ENCODE results near the gene CLPX. TPM values are rescaled to one million over a fixed set of nuclear protein-coding genes. Genes with fewer than 3 reads are reported as not detected.
"Not testable (repeated sequence)": the region's sequence is repeated elsewhere in the genome, so short reads cannot be mapped to it uniquely, and the experiment has no call there.

CLPX gene
- 10 to 100 TPM; 13.2 to 45.9 (median 18.4) TPM for polyA plus RNA-seq
- long read RNA-seq, donor 1 = 0 reads
- long read RNA-seq, donor 2, full-length matches to known transcripts = 2 of 2 reads
- long read RNA-seq, donor 2, partial matches to known transcripts = 0 of 2 reads
- long read RNA-seq, donor 2, other reads (novel, unspliced or antisense) = 0 of 2 reads
- long read RNA-seq, donor 3, full-length matches to known transcripts = 3 of 11 reads
- long read RNA-seq, donor 3, partial matches to known transcripts = 8 of 11 reads
- long read RNA-seq, donor 3, other reads (novel, unspliced or antisense) = 0 of 11 reads
- long read RNA-seq, donor 4 = 0 reads
- long read RNA-seq, donor 5 = 0 reads
- long read RNA-seq, donor 6, full-length matches to known transcripts = 4 of 10 reads
- long read RNA-seq, donor 6, partial matches to known transcripts = 6 of 10 reads
- long read RNA-seq, donor 6, other reads (novel, unspliced or antisense) = 0 of 10 reads
- long read RNA-seq, donor 7, full-length matches to known transcripts = 8 of 14 reads
- long read RNA-seq, donor 7, partial matches to known transcripts = 6 of 14 reads
- long read RNA-seq, donor 7, other reads (novel, unspliced or antisense) = 0 of 14 reads
- long read RNA-seq, donor 8 = 0 reads
- long read RNA-seq, donor 9 = 0 reads
- long read RNA-seq, donor 10, full-length matches to known transcripts = 4 of 9 reads
- long read RNA-seq, donor 10, partial matches to known transcripts = 5 of 9 reads
- long read RNA-seq, donor 10, other reads (novel, unspliced or antisense) = 0 of 9 reads

DNA sequence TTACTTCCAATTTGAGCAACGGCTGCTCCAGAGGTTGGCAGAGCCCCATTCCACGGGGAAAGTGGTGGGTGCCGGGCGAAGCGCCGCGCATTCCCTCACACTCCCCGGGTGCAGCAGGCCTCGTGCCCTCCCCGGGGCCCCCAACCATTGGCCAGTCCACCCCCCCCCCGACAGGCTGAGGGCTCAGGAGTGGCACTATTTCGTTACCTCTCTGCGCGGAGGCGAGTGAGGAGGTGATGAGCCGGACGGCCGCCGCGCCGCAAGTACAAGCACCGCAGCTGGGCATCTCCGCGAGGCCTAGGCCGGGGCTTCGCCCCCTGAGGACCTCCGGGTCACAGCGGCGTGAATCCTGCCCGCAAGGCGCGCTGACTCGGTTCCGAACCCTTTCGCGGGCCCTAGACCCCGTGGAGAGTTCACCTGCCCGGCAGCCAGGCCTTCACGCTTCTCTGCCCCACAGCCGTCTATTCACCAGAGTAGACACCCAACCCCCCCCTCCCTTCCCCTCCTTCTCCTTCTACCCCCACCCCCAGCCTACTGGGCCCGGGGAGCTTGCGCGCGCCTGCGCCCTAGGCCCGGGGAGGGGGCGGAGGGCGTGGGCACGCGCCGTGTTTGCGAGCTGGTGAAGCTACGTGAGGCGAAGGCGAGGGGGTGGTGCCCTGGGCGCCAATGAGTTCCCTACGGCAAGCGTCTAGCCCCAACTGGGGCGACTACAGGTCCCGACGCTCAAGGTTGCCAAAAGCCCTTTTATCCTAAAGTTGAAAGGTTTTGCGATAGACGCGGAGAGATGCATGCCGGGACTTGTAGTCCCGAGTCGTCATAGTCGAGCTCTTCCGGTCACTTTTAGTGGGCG lies at the start of gene CLPX:
Gene CLPX, minus strand, starts transcription at position 475 of the 850 bp plus-strand sequence. Its CDS starts 189 bp downstream, at position 286.
- peak within 1 kb of the TSS; percentile 80 to 95 (median 95) for H3K4me3 ChIP-seq (ENCODE audit: low read depth in 1 of 3, low read length in 3 of 3)
- peak within 1 kb of the TSS; percentile 95 to 98 (median 95) for H3K27ac ChIP-seq (ENCODE audit: low read depth in 1 of 3, low read length in 2 of 3)
- WGBS, 3 donors = 0 to 1% (median 0%) methylated on average over 53 to 70 of the region's 70 CpGs
- peaks cover 0 to 5% (median 1%) of the 10 kb centered on the region in 3 donors for H3K36me3 ChIP-seq (ENCODE audit: control insufficient read depth in 3 of 3, insufficient read depth in 2 of 3, low read depth in 1 of 3, low read length in 3 of 3)
- H3K4me1 ChIP-seq (ENCODE audit: control insufficient read depth in 3 of 3, insufficient read depth in 2 of 3, low read depth in 1 of 3, low read length in 2 of 3) = peaks cover 0 to 5% (median 2%) of the 10 kb centered on the region in 3 donors
- DNase-seq (peak; percentile 96 to 97), FAIRE-seq (no peak)
- H3K9me3 ChIP-seq (ENCODE audit: control insufficient read depth in 2 of 2, insufficient read depth in 1 of 2, low read depth in 1 of 2, low read length in 1 of 2) = no peaks in the 10 kb centered on the region
- no peaks in the 10 kb centered on the region for H3K27me3 ChIP-seq (ENCODE audit: control insufficient read depth in 3 of 3, insufficient read depth in 3 of 3, low read length in 3 of 3)

DNA sequence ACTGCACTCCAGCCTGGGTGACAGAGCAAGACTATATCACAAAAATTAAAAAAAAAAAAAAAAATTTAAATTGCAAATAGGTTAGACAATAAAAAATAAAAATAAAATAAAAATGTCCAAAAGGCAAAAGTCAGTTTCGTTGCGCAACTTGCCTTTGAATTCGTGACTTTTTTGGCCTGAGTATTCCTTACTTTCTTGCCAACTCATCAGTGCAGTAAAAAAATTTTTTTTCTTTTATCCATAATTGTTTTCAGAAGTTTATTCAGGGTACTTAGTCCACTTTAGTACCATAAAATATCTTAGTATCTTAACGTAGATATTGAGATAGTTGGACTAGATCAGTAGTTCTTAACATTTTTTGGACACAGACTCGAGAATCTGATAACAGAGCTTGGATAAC lies 48.6 kb upstream of the CLPX start:
- Histone ChIP-seq H3K36me3 (ENCODE audit: control insufficient read depth in 3 of 3, insufficient read depth in 2 of 3, low read depth in 1 of 3, low read length in 3 of 3) (no peaks in the 10 kb centered on the region), H3K9me3 (ENCODE audit: control insufficient read depth in 2 of 2, insufficient read depth in 1 of 2, low read depth in 1 of 2, low read length in 1 of 2) (no peaks in the 10 kb centered on the region), H3K27ac (ENCODE audit: low read depth in 1 of 3, low read length in 2 of 3) (no peak overlapping the region), H3K27me3 (ENCODE audit: control insufficient read depth in 3 of 3, insufficient read depth in 3 of 3, low read length in 3 of 3) (no peaks in the 10 kb centered on the region), H3K4me3 (ENCODE audit: low read depth in 1 of 3, low read length in 3 of 3) (no peak overlapping the region), H3K4me1 (ENCODE audit: control insufficient read depth in 3 of 3, insufficient read depth in 2 of 3, low read depth in 1 of 3, low read length in 2 of 3) (peaks cover 0 to 16% (median 0%) of the 10 kb centered on the region in 3 donors)
- FAIRE-seq (no peak), DNase-seq (peak in 1 of 2 donors; percentile 5)
- WGBS, 3 donors = 69 to 90% (median 80%) methylated on average over 5 of the region's 5 CpGs

DNA sequence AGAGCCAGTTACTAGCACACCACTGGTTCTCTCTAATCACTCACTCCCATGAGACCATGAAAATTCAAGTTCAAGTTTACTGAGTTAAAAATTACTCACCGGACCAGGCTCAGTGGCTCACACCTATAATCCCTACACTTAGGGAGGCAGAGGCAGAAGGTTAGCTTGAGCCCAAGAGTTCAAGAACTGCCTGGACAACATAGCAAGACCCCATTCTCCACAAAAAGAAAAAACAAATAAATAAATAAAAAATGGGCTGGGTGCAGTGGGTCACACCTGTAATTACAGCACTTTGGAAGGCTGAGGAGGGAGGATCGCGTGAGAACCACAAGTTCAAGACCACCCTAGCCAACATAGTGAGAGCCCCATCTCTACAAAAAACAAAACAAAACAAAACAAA lies 47.4 kb upstream of the CLPX start:
- WGBS, 3 donors = 79 to 97% (median 95%) methylated on average over 3 of the region's 3 CpGs
- H3K9me3 ChIP-seq (ENCODE audit: control insufficient read depth in 2 of 2, insufficient read depth in 1 of 2, low read depth in 1 of 2, low read length in 1 of 2) = no peaks in the 10 kb centered on the region
- H3K36me3 ChIP-seq (ENCODE audit: control insufficient read depth in 3 of 3, insufficient read depth in 2 of 3, low read depth in 1 of 3, low read length in 3 of 3) = no peaks in the 10 kb centered on the region
- no peak overlapping the region for H3K4me3 ChIP-seq (ENCODE audit: low read depth in 1 of 3, low read length in 3 of 3)
- no peak overlapping the region for H3K27ac ChIP-seq (ENCODE audit: low read depth in 1 of 3, low read length in 2 of 3)
- FAIRE-seq (no peak), DNase-seq (no peak)
- no peaks in the 10 kb centered on the region for H3K27me3 ChIP-seq (ENCODE audit: control insufficient read depth in 3 of 3, insufficient read depth in 3 of 3, low read length in 3 of 3)
- peaks cover 0 to 13% (median 0%) of the 10 kb centered on the region in 3 donors for H3K4me1 ChIP-seq (ENCODE audit: control insufficient read depth in 3 of 3, insufficient read depth in 2 of 3, low read depth in 1 of 3, low read length in 2 of 3)

DNA sequence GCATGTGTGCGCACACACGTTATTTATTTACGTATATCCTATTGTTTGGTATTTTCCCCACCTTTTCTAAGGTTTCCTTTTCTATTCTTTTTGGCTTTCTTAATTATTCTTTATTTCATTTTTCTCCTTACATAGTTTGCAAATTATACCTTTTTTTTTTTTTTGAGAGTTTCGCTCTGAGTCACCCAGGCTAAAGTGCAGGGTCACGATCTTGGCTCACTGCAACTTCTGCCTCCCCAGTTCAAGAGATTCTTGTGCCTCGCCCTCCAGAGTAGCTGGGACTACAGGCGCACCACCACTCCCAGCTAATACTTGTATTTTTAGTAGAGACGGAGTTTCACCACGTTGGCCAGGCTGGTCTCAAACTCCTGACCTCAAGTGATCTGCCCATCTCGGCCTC lies 46.2 kb upstream of the CLPX start:
- Histone ChIP-seq H3K27me3 (ENCODE audit: control insufficient read depth in 3 of 3, insufficient read depth in 3 of 3, low read length in 3 of 3) (no peaks in the 10 kb centered on the region), H3K4me3 (ENCODE audit: low read depth in 1 of 3, low read length in 3 of 3) (no peak overlapping the region), H3K36me3 (ENCODE audit: control insufficient read depth in 3 of 3, insufficient read depth in 2 of 3, low read depth in 1 of 3, low read length in 3 of 3) (no peaks in the 10 kb centered on the region), H3K4me1 (ENCODE audit: control insufficient read depth in 3 of 3, insufficient read depth in 2 of 3, low read depth in 1 of 3, low read length in 2 of 3) (peaks cover 0 to 5% (median 0%) of the 10 kb centered on the region in 3 donors), H3K9me3 (ENCODE audit: control insufficient read depth in 2 of 2, insufficient read depth in 1 of 2, low read depth in 1 of 2, low read length in 1 of 2) (no peaks in the 10 kb centered on the region), H3K27ac (ENCODE audit: low read depth in 1 of 3, low read length in 2 of 3) (peak overlapping the region in 1 of 3 donors; percentile 44)
- FAIRE-seq (no peak), DNase-seq (peak; percentile 15 to 48)
- WGBS, 3 donors = 76 to 83% (median 76%) methylated on average over 10 of the region's 10 CpGs

DNA sequence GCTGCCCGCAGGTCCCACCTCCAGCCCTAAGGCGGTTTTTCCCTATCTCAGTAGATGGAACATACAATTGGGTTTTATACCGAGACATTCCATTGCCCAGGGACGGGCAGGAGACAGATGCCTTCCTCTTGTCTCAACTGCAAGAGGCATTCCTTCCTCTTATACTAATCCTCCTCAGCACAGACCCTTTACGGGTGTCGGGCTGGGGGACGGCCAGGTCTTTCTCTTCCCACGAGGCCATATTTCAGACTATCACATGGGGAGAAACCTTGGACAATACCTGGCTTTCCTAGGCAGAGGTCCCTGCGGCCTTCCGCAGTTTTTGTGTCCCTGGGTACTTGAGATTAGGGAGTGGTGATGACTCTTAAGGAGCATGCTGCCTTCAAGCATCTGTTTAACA lies 41.8 kb upstream of the CLPX start:
- not testable (repeated sequence) for H3K36me3 ChIP-seq (ENCODE audit: control insufficient read depth in 3 of 3, insufficient read depth in 2 of 3, low read depth in 1 of 3, low read length in 3 of 3); H3K27ac ChIP-seq (ENCODE audit: low read depth in 1 of 3, low read length in 2 of 3); H3K9me3 ChIP-seq (ENCODE audit: control insufficient read depth in 2 of 2, insufficient read depth in 1 of 2, low read depth in 1 of 2, low read length in 1 of 2); H3K4me3 ChIP-seq (ENCODE audit: low read depth in 1 of 3, low read length in 3 of 3); FAIRE-seq; DNase-seq; H3K27me3 ChIP-seq (ENCODE audit: control insufficient read depth in 3 of 3, insufficient read depth in 3 of 3, low read length in 3 of 3)
- H3K4me1 ChIP-seq (ENCODE audit: control insufficient read depth in 3 of 3, insufficient read depth in 2 of 3, low read depth in 1 of 3, low read length in 2 of 3) = peaks cover 0 to 22% (median 0%) of the 10 kb centered on the region in 3 donors
- WGBS, 3 donors = 67 to 83% (median 75%) methylated on average over 4 to 5 of the region's 10 CpGs

DNA sequence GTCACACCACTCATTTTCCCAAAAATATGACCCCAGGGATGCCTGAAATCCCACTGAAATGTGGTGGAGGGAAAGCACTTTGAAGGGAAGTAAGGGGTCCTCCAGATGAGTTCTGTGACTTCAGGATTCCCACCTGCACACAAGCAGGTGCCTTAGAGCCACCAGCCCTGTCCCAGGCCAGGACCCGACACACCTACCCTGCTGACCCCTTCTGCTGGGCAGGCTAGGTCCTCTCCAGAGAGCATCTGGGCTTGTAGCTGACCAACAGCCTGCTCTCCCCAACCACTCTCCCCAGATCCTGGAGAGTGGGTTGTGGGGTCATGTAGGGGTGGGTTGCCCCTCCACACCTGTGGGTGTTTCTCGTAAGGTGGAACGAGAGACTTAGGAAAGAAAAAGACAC lies 41.1 kb upstream of the CLPX start:
- no peak overlapping the region for H3K4me3 ChIP-seq (ENCODE audit: low read depth in 1 of 3, low read length in 3 of 3)
- peaks cover 0 to 23% (median 0%) of the 10 kb centered on the region in 3 donors for H3K4me1 ChIP-seq (ENCODE audit: control insufficient read depth in 3 of 3, insufficient read depth in 2 of 3, low read depth in 1 of 3, low read length in 2 of 3)
- no peak for DNase-seq
- H3K27ac ChIP-seq (ENCODE audit: low read depth in 1 of 3, low read length in 2 of 3) = no peak overlapping the region
- 90 to 97% (median 94%) methylated on average over 2 to 3 of the region's 3 CpGs for WGBS, 3 donors
- no peaks in the 10 kb centered on the region for H3K9me3 ChIP-seq (ENCODE audit: control insufficient read depth in 2 of 2, insufficient read depth in 1 of 2, low read depth in 1 of 2, low read length in 1 of 2)
- no peak for FAIRE-seq
- no peaks in the 10 kb centered on the region for H3K36me3 ChIP-seq (ENCODE audit: control insufficient read depth in 3 of 3, insufficient read depth in 2 of 3, low read depth in 1 of 3, low read length in 3 of 3)
- H3K27me3 ChIP-seq (ENCODE audit: control insufficient read depth in 3 of 3, insufficient read depth in 3 of 3, low read length in 3 of 3) = no peaks in the 10 kb centered on the region

DNA sequence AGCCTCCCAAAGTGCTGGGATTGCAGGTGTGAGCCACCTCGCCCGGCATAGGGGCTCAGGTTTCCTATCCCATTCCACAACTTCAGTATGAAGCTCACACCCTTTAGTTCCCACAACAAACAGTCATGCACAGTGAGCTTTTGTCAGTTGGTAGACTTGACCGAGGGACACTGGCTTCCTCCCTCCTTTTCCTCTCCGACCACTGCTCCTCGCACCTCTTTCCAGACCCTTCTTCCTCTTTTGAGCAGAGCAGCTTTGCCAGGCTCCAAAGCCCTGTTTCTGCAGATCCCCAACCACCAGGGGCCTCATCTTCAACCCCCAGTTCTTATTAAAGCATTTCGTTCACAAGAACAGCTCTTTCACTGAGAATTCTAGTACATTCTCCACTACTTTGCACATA lies 38.9 kb upstream of the CLPX start:
- Histone ChIP-seq H3K27me3 (ENCODE audit: control insufficient read depth in 3 of 3, insufficient read depth in 3 of 3, low read length in 3 of 3) (no peaks in the 10 kb centered on the region), H3K4me1 (ENCODE audit: control insufficient read depth in 3 of 3, insufficient read depth in 2 of 3, low read depth in 1 of 3, low read length in 2 of 3) (peaks cover 0 to 23% (median 0%) of the 10 kb centered on the region in 3 donors), H3K4me3 (ENCODE audit: low read depth in 1 of 3, low read length in 3 of 3) (no peak overlapping the region), H3K27ac (ENCODE audit: low read depth in 1 of 3, low read length in 2 of 3) (no peak overlapping the region), H3K9me3 (ENCODE audit: control insufficient read depth in 2 of 2, insufficient read depth in 1 of 2, low read depth in 1 of 2, low read length in 1 of 2) (no peaks in the 10 kb centered on the region), H3K36me3 (ENCODE audit: control insufficient read depth in 3 of 3, insufficient read depth in 2 of 3, low read depth in 1 of 3, low read length in 3 of 3) (no peaks in the 10 kb centered on the region)
- no peak for DNase-seq
- no peak for FAIRE-seq
- 78 to 94% (median 86%) methylated on average over 6 of the region's 6 CpGs for WGBS, 3 donors

GRCh38 chr15:65222891-65223290 lies 37.7 kb upstream of the CLPX start:
- WGBS, 3 donors = 81 to 90% (median 84%) methylated on average over 4 of the region's 4 CpGs
- H3K4me3 ChIP-seq (ENCODE audit: low read depth in 1 of 3, low read length in 3 of 3) = no peak overlapping the region
- FAIRE-seq (no peak), DNase-seq (no peak)
- no peaks in the 10 kb centered on the region for H3K27me3 ChIP-seq (ENCODE audit: control insufficient read depth in 3 of 3, insufficient read depth in 3 of 3, low read length in 3 of 3)
- no peaks in the 10 kb centered on the region for H3K9me3 ChIP-seq (ENCODE audit: control insufficient read depth in 2 of 2, insufficient read depth in 1 of 2, low read depth in 1 of 2, low read length in 1 of 2)
- H3K4me1 ChIP-seq (ENCODE audit: control insufficient read depth in 3 of 3, insufficient read depth in 2 of 3, low read depth in 1 of 3, low read length in 2 of 3) = peaks cover 0 to 23% (median 0%) of the 10 kb centered on the region in 3 donors
- H3K27ac ChIP-seq (ENCODE audit: low read depth in 1 of 3, low read length in 2 of 3) = no peak overlapping the region
- H3K36me3 ChIP-seq (ENCODE audit: control insufficient read depth in 3 of 3, insufficient read depth in 2 of 3, low read depth in 1 of 3, low read length in 3 of 3) = no peaks in the 10 kb centered on the region

Measured in small intestine (tissue), 16 donors.